B cell (primary cell): ENCODE data around the gene HSFY2.
"Not testable (repeated sequence)": the region's sequence is repeated elsewhere in the genome, so short reads cannot be mapped to it uniquely, and the experiment has no call there.

Experiments
- EZH2 ChIP-seq: IDR thresholded peaks from 2 replicates; pipeline ENCODE4 v1.6.1; 2012; ENCODE audit warnings: borderline replicate concordance, low read depth, mild to moderate bottlenecking, moderate library complexity, low read length; ENCODE audit not compliant: insufficient read depth, poor library complexity, severe bottlenecking
- TF ChIP-seq, protein P1 (sequence below): fragments of 200-600 bp; IDR thresholded peaks from one replicate; pipeline ENCODE4 v1.8.0; 2022; ENCODE audit warnings: antibody characterized with exemption, mild to moderate bottlenecking

GRCh38 chrY:18773635-18774034, at the start of gene HSFY2:
- TF ChIP-seq, protein P1, sequence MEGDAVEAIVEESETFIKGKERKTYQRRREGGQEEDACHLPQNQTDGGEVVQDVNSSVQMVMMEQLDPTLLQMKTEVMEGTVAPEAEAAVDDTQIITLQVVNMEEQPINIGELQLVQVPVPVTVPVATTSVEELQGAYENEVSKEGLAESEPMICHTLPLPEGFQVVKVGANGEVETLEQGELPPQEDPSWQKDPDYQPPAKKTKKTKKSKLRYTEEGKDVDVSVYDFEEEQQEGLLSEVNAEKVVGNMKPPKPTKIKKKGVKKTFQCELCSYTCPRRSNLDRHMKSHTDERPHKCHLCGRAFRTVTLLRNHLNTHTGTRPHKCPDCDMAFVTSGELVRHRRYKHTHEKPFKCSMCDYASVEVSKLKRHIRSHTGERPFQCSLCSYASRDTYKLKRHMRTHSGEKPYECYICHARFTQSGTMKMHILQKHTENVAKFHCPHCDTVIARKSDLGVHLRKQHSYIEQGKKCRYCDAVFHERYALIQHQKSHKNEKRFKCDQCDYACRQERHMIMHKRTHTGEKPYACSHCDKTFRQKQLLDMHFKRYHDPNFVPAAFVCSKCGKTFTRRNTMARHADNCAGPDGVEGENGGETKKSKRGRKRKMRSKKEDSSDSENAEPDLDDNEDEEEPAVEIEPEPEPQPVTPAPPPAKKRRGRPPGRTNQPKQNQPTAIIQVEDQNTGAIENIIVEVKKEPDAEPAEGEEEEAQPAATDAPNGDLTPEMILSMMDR = not testable (repeated sequence)
- not testable (repeated sequence) for TF ChIP-seq EZH2
